NCI-H510A treated with DMSO at 0.1 percent for 48 hours (cell line): ENCODE data around the gene NOD2.

Experiments used
- DNase-seq: peaks from one replicate; lab custom pipeline; 2025; lab: John Stamatoyannopoulos, UW

The NOD2 gene

GRCh38 chr16:50742576-50743200 is 49.3 kb downstream of the NOD2 start:
- no peak for DNase-seq

- DNase-seq = no peak
Observed at GRCh38 chr16:50743581-50744225, 50.3 kb downstream of the NOD2 start.

GRCh38 chr16:50744881-50745280 is 51.5 kb downstream of the NOD2 start:
- no peak for DNase-seq

- DNase-seq = no peak
Observed at GRCh38 chr16:50745940-50746339, 52.5 kb downstream of the NOD2 start.

GRCh38 chr16:50747207-50747956 is 54.0 kb downstream of the NOD2 start:
- DNase-seq = peak; percentile 80

- no peak for DNase-seq
Observed at GRCh38 chr16:50751528-50751927, 58.1 kb downstream of the NOD2 start.

- DNase-seq = no peak
Observed at GRCh38 chr16:50752471-50753235, 59.2 kb downstream of the NOD2 start.

GRCh38 chr16:50756473-50756872 is 63.1 kb downstream of the NOD2 start:
- DNase-seq = no peak

- no peak for DNase-seq
Observed at GRCh38 chr16:50761267-50761666, 67.9 kb downstream of the NOD2 start.

GRCh38 chr16:50762241-50762640 is 68.8 kb downstream of the NOD2 start:
- no peak for DNase-seq

- DNase-seq = no peak
Observed at GRCh38 chr16:50763211-50763610, 69.8 kb downstream of the NOD2 start.

- no peak for DNase-seq
Observed at GRCh38 chr16:50765260-50765659, 71.9 kb downstream of the NOD2 start.

GRCh38 chr16:50765861-50766260 is 72.5 kb downstream of the NOD2 start:
- no peak for DNase-seq

GRCh38 chr16:50767197-50767596 is 73.8 kb downstream of the NOD2 start:
- no peak for DNase-seq

GRCh38 chr16:50771366-50771765 is 78.0 kb downstream of the NOD2 start:
- no peak for DNase-seq

GRCh38 chr16:50774405-50774804 is 81.0 kb downstream of the NOD2 start:
- DNase-seq = no peak

GRCh38 chr16:50774960-50775359 is 81.6 kb downstream of the NOD2 start:
- DNase-seq = no peak

GRCh38 chr16:50776037-50776436 is 82.6 kb downstream of the NOD2 start:
- DNase-seq = no peak

GRCh38 chr16:50778284-50779163 is 85.1 kb downstream of the NOD2 start:
- no peak for DNase-seq

GRCh38 chr16:50781043-50781442 is 87.6 kb downstream of the NOD2 start:
- no peak for DNase-seq

- DNase-seq = no peak
Observed at GRCh38 chr16:50781518-50781917, 88.1 kb downstream of the NOD2 start.
